ENCODE results near the gene CCSER1. TPM values are rescaled to one million over a fixed set of nuclear protein-coding genes. Genes with fewer than 3 reads are reported as not detected.

The CCSER1 gene
- total and polyA plus RNA-seq, 2 experiments from 2014 or later = 2.9 to 3.4 TPM

DNA sequence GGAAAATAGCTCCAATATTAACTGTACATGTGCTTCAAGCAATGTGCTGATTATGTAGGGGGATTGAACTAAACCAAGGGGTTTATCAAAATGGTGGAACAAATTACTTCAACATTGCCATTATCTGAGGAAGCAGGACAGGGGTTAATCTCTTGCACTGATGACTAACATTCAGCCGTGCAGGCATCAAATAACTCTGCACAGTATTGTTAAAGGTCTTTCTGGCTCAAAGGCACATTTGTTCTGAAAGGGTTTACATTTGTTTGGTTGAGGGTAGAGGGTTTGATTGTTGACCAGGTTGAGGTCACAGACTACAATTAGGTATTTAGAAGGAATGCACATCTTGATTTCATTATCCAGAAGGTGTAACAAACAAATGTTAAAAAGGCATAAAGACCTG, 32.2 kb upstream of the CCSER1 start:
- Histone ChIP-seq H3K36me3 (ENCODE audit: insufficient read depth) (no peaks in the 10 kb centered on the region), H2AFZ (no peak overlapping the region; the same call in 1 of the 2 replicates), H3K4me3 (no peak overlapping the region), H3K9me2 (ENCODE audit: insufficient read depth) (0 out of 2 replicates have a peak, but pooled peaks cover 2% of the 10 kb centered on the region), H3F3A (replicated peaks; ENCODE audit: low read depth) (no peaks in the 10 kb centered on the region), H3K27me3 (ENCODE audit: insufficient read depth) (no peaks in the 10 kb centered on the region), H4K20me1 (replicated peaks; ENCODE audit: insufficient read depth) (no peaks in the 10 kb centered on the region), H3K4me1 (ENCODE audit: insufficient read depth) (no peaks in the 10 kb centered on the region), H3K27ac (ENCODE audit: low read depth) (no peak overlapping the region), H3K79me2 (replicated peaks; ENCODE audit: insufficient read depth) (no peaks in the 10 kb centered on the region), H3K4me2 (no peak overlapping the region)
- Mint-ChIP-seq H3K36me3 (ENCODE audit: low read depth) (no peaks in the 10 kb centered on the region), H3K9me3 (no peaks in the 10 kb centered on the region), H3K27ac (no peak overlapping the region), H3K27me3 (ENCODE audit: insufficient read depth, low read depth, poor library complexity) (no peaks in the 10 kb centered on the region), H3K4me3 (no peak overlapping the region), H3K4me1 (no peaks in the 10 kb centered on the region)
- DNase-seq (ENCODE audit: low spot score) = no peak
- no peak for TF ChIP-seq EZH2 (IDR thresholded peaks at IDR 0.05; ENCODE audit: low read depth, unreplicated experiment)
- no peak for TF ChIP-seq ZNF331 (CRISPR knock-in tag; IDR thresholded peaks at IDR 0.05; ENCODE audit: low read depth)
- ATAC-seq = no peak

GRCh38 chr4:90099812-90100211, 27.4 kb upstream of the CCSER1 start:
- H3F3A ChIP-seq (replicated peaks; ENCODE audit: low read depth) = no peaks in the 10 kb centered on the region
- H3K27ac Mint-ChIP-seq = no peak overlapping the region
- H3K9me3 Mint-ChIP-seq = no peaks in the 10 kb centered on the region
- no peaks in the 10 kb centered on the region for H3K27me3 ChIP-seq (ENCODE audit: insufficient read depth)
- peak overlapping the region; percentile 20; the same call in 1 of the 2 replicates for H2AFZ ChIP-seq
- no peaks in the 10 kb centered on the region for H3K4me1 ChIP-seq (ENCODE audit: insufficient read depth)
- H3K4me3 Mint-ChIP-seq = no peak overlapping the region
- no peak overlapping the region for H3K27ac ChIP-seq (ENCODE audit: low read depth)
- H3K9me2 ChIP-seq (ENCODE audit: insufficient read depth) = 0 out of 2 replicates have a peak, but pooled peaks cover 2% of the 10 kb centered on the region
- DNase-seq (ENCODE audit: low spot score) (no peak), ATAC-seq (no peak)
- H3K36me3 ChIP-seq (ENCODE audit: insufficient read depth) = no peaks in the 10 kb centered on the region
- no peaks in the 10 kb centered on the region for H3K36me3 Mint-ChIP-seq (ENCODE audit: low read depth)
- H3K79me2 ChIP-seq (replicated peaks; ENCODE audit: insufficient read depth) = no peaks in the 10 kb centered on the region
- no peak overlapping the region for H3K4me3 ChIP-seq
- no peaks in the 10 kb centered on the region for H3K4me1 Mint-ChIP-seq
- H3K4me2 ChIP-seq = no peak overlapping the region
- no peaks in the 10 kb centered on the region for H3K27me3 Mint-ChIP-seq (ENCODE audit: insufficient read depth, low read depth, poor library complexity)
- H4K20me1 ChIP-seq (replicated peaks; ENCODE audit: insufficient read depth) = no peaks in the 10 kb centered on the region
- no peak for TF ChIP-seq ZNF462 (CRISPR knock-in tag; IDR thresholded peaks at IDR 0.05)
- no peak for TF ChIP-seq EZH2phosphoT487 (IDR thresholded peaks at IDR 0.05; ENCODE audit: unreplicated experiment)
- TF ChIP-seq NANOG (IDR thresholded peaks at IDR 0.05; ENCODE audit: borderline replicate concordance) = no peak
- no peak for TF ChIP-seq JUNB (IDR thresholded peaks at IDR 0.05; ENCODE audit: unreplicated experiment)
- no peak for TF ChIP-seq CREB1 (CRISPR knock-in tag; IDR thresholded peaks at IDR 0.05; ENCODE audit: low read depth)
- TF ChIP-seq, protein P1, sequence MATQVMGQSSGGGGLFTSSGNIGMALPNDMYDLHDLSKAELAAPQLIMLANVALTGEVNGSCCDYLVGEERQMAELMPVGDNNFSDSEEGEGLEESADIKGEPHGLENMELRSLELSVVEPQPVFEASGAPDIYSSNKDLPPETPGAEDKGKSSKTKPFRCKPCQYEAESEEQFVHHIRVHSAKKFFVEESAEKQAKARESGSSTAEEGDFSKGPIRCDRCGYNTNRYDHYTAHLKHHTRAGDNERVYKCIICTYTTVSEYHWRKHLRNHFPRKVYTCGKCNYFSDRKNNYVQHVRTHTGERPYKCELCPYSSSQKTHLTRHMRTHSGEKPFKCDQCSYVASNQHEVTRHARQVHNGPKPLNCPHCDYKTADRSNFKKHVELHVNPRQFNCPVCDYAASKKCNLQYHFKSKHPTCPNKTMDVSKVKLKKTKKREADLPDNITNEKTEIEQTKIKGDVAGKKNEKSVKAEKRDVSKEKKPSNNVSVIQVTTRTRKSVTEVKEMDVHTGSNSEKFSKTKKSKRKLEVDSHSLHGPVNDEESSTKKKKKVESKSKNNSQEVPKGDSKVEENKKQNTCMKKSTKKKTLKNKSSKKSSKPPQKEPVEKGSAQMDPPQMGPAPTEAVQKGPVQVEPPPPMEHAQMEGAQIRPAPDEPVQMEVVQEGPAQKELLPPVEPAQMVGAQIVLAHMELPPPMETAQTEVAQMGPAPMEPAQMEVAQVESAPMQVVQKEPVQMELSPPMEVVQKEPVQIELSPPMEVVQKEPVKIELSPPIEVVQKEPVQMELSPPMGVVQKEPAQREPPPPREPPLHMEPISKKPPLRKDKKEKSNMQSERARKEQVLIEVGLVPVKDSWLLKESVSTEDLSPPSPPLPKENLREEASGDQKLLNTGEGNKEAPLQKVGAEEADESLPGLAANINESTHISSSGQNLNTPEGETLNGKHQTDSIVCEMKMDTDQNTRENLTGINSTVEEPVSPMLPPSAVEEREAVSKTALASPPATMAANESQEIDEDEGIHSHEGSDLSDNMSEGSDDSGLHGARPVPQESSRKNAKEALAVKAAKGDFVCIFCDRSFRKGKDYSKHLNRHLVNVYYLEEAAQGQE (IDR thresholded peaks at IDR 0.05; ENCODE audit: unreplicated experiment) = no peak
- TF ChIP-seq, protein P2, sequence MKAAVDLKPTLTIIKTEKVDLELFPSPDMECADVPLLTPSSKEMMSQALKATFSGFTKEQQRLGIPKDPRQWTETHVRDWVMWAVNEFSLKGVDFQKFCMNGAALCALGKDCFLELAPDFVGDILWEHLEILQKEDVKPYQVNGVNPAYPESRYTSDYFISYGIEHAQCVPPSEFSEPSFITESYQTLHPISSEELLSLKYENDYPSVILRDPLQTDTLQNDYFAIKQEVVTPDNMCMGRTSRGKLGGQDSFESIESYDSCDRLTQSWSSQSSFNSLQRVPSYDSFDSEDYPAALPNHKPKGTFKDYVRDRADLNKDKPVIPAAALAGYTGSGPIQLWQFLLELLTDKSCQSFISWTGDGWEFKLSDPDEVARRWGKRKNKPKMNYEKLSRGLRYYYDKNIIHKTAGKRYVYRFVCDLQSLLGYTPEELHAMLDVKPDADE (IDR thresholded peaks at IDR 0.05) = no peak
- TF ChIP-seq CTCF (conservative IDR thresholded peaks at IDR 0.05; ENCODE audit: low read depth in 2 of 2) = no peak
